Ishikawa (cell line): ENCODE data around the gene RBCK1.

Source experiments
- CEBPB ChIP-seq: IDR thresholded peaks from 2 replicates; pipeline ENCODE4 v1.6.1; 2012
- CREB1 ChIP-seq: IDR thresholded peaks from 2 replicates; pipeline ENCODE4 v1.6.1; 2012; ENCODE audit warnings: low read depth
- EGR1 ChIP-seq: IDR thresholded peaks from 2 replicates; pipeline ENCODE4 v1.6.1; 2012
- EP300 ChIP-seq: IDR thresholded peaks from 2 replicates; pipeline ENCODE4 v1.6.1; 2012; ENCODE audit warnings: borderline replicate concordance
- FOXM1 ChIP-seq: IDR thresholded peaks from 2 replicates; pipeline ENCODE4 v1.6.1; 2012; ENCODE audit warnings: low read depth, borderline replicate concordance
- MAX ChIP-seq: IDR thresholded peaks from 2 replicates; pipeline ENCODE4 v1.6.1; 2012
- NFIC ChIP-seq: IDR thresholded peaks from 2 replicates; pipeline ENCODE4 v1.6.1; 2012
- RAD21 ChIP-seq: IDR thresholded peaks from 2 replicates; pipeline ENCODE4 v1.6.1; 2012; ENCODE audit warnings: low read depth
- TAF1 ChIP-seq: IDR thresholded peaks from 2 replicates; pipeline ENCODE4 v1.6.1; 2012; ENCODE audit warnings: low read depth, mild to moderate bottlenecking
- TCF12 ChIP-seq: IDR thresholded peaks from 2 replicates; pipeline ENCODE4 v1.6.1; 2012; ENCODE audit warnings: low read depth
- TEAD4 ChIP-seq: IDR thresholded peaks from 2 replicates; pipeline ENCODE4 v1.6.1; 2012
- USF1 ChIP-seq: IDR thresholded peaks from 2 replicates; pipeline ENCODE4 v1.6.1; 2012
- YY1 ChIP-seq: IDR thresholded peaks from 2 replicates; pipeline ENCODE4 v1.6.1; 2012; ENCODE audit warnings: low read depth
- ZBTB7A ChIP-seq: IDR thresholded peaks from 2 replicates; pipeline ENCODE4 v1.6.1; 2012; ENCODE audit warnings: low read depth
- TF ChIP-seq, protein P1 (sequence below): IDR thresholded peaks from 2 replicates; pipeline ENCODE4 v1.6.1; 2012; ENCODE audit warnings: low read depth, mild to moderate bottlenecking

The RBCK1 gene

GRCh38 chr20:430091-430999 is 22.2 kb downstream of the RBCK1 start:
- TF ChIP-seq ZBTB7A: no peak
- TF ChIP-seq EGR1: no peak
- TF ChIP-seq FOXM1: no peak
- TF ChIP-seq, protein P1, sequence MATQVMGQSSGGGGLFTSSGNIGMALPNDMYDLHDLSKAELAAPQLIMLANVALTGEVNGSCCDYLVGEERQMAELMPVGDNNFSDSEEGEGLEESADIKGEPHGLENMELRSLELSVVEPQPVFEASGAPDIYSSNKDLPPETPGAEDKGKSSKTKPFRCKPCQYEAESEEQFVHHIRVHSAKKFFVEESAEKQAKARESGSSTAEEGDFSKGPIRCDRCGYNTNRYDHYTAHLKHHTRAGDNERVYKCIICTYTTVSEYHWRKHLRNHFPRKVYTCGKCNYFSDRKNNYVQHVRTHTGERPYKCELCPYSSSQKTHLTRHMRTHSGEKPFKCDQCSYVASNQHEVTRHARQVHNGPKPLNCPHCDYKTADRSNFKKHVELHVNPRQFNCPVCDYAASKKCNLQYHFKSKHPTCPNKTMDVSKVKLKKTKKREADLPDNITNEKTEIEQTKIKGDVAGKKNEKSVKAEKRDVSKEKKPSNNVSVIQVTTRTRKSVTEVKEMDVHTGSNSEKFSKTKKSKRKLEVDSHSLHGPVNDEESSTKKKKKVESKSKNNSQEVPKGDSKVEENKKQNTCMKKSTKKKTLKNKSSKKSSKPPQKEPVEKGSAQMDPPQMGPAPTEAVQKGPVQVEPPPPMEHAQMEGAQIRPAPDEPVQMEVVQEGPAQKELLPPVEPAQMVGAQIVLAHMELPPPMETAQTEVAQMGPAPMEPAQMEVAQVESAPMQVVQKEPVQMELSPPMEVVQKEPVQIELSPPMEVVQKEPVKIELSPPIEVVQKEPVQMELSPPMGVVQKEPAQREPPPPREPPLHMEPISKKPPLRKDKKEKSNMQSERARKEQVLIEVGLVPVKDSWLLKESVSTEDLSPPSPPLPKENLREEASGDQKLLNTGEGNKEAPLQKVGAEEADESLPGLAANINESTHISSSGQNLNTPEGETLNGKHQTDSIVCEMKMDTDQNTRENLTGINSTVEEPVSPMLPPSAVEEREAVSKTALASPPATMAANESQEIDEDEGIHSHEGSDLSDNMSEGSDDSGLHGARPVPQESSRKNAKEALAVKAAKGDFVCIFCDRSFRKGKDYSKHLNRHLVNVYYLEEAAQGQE: no peak
- no peak for TF ChIP-seq USF1
- TF ChIP-seq TEAD4: no peak
- TF ChIP-seq YY1: no peak
- TF ChIP-seq EP300: no peak
- TF ChIP-seq CREB1: no peak
- no peak for TF ChIP-seq MAX
- no peak for TF ChIP-seq RAD21
- no peak for TF ChIP-seq CEBPB
- no peak for TF ChIP-seq TCF12
- TF ChIP-seq NFIC: no peak
- TF ChIP-seq TAF1: no peak

DNA sequence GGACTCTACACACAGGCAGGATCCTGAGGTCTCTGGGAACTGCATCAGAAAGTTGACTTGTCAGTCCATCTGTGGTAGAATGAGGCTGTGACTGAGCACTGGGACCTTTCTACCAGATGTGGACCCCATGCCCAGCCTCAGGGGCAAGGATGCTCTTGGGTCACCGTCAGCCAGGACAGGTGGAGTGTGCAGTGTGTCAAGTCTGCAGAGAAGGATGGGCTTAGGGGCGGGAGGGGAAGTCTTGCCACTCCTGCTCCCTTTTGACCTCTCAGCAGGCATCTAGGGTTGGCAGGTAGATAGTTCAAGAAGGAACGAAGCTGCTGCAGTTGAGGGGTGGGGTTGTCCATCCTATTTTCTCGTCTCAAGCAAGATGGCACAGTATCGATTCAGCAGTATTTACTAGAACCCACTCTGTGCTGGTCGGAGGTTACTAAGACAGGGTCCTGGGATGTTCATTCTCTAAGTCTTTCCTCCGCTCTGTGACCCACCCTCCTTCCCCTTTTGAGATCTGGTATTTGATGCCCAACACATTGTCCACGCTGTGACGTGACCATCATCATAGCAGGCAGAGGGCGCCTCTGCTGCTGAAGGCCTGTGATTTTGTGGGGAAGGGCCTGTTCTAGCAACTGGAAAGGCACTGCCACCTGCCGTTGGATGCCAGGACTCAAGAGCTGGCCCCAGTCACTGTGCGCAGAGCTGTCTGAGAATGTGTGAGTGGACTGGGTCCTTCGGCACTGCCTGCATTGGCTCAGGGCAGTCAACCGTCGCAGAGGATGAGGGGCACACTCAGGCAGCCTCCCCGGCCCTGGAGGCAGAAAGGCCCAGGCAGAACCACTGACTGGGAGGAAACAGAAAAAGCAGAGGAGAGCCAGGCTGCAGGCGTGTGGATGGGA is 23.2 kb downstream of the RBCK1 start:
- no peak for TF ChIP-seq ZBTB7A
- 0 out of 2 replicates have a peak, but pooled peaks have one; percentile 12 for TF ChIP-seq TEAD4
- TF ChIP-seq YY1: no peak
- TF ChIP-seq NFIC: no peak
- TF ChIP-seq RAD21: peak; percentile 74

GRCh38 chr20:432208-432607 is 24.1 kb downstream of the RBCK1 start:
- TF ChIP-seq EP300 (no peak), ZBTB7A (no peak), CREB1 (no peak), FOXM1 (no peak), TCF12 (no peak), CEBPB (no peak), NFIC (no peak), EGR1 (no peak), USF1 (no peak), TEAD4 (no peak), TAF1 (no peak), MAX (no peak), RAD21 (no peak), YY1 (no peak)
- TF ChIP-seq, protein P1: no peak

- TF ChIP-seq FOXM1 (no peak), NFIC (no peak), TCF12 (no peak), EP300 (no peak), ZBTB7A (no peak), USF1 (no peak), MAX (no peak), TAF1 (no peak), TEAD4 (no peak), RAD21 (no peak)
Measured at GRCh38 chr20:432677-433299, 24.7 kb downstream of the RBCK1 start.
